Heart right ventricle (tissue), 16 donors: Measurements from ENCODE around the gene CYP46A1. TPM values are rescaled to one million over a fixed set of nuclear protein-coding genes. Genes with fewer than 3 reads are reported as not detected.

Experiments
- ATAC-seq, 8 donors: fragments of 200-7000 bp; cut with Tn5 transposase; one replicate each; pipeline ENCODE4 v1.9.1; 2020; ENCODE audit warnings: mild to moderate bottlenecking in 8 of 8, moderate library complexity in 8 of 8, moderate number of reproducible peaks in 1 of 8
- DNase-seq, 2 donors: peaks; one replicate each; pipeline ENCODE4 v3.0.0-alpha.2; 2020
- H3K27ac ChIP-seq, 10 donors: fragments of 200-600 bp; sonication (generic) in 2 of 10; one replicate each; pipeline versions ENCODE4 v1.5.0 to v1.8.0; 2020 to 2022; ENCODE audit warnings: mild to moderate bottlenecking in 3 of 10
- H3K27me3 ChIP-seq, 7 donors: fragments of 200-600 bp; one replicate each; pipeline ENCODE4 v1.8.0; 2021 to 2022; ENCODE audit warnings: mild to moderate bottlenecking in 2 of 7
- H3K36me3 ChIP-seq, 9 donors: fragments of 200-600 bp; sonication (generic) in 1 of 9; one replicate each; pipeline versions ENCODE4 v1.5.0 to v1.8.0; 2020 to 2022; ENCODE audit warnings: mild to moderate bottlenecking in 2 of 9
- H3K4me1 ChIP-seq, 9 donors: fragments of 200-600 bp; sonication (generic) in 1 of 9; one replicate each; pipeline versions ENCODE4 v1.5.0 to v1.8.0; 2020 to 2022; ENCODE audit warnings: mild to moderate bottlenecking in 4 of 9
- H3K4me3 ChIP-seq, 10 donors: fragments of 200-600 bp; sonication (generic) in 2 of 10; one replicate each; pipeline versions ENCODE4 v1.5.0 to v1.8.0; 2020 to 2022; ENCODE audit warnings: mild to moderate bottlenecking in 7 of 10, moderate library complexity in 2 of 10
- H3K9me3 ChIP-seq, 11 donors: fragments of 200-600 bp in 10 of 11; sonication (generic) in 2 of 11; one replicate each; pipeline versions ENCODE4 v1.5.0 to v1.8.0; 2013 to 2022; ENCODE audit warnings: mild to moderate bottlenecking in 2 of 11, control low read depth in 1 of 11, moderate library complexity in 1 of 11
- WGBS, 2 donors: extraction: QIAGEN DNeasy Blood & Tissue Kit; methylation state at CpG; one replicate each; pipeline ENCODE4 v1.1.7; 2013; ENCODE audit warnings: inconsistent platforms in 1 of 2; 5-methylcytosine and 5-hydroxymethylcytosine counted together
- intact Hi-C, 10 donors: fragments of 100-400 bp; cut with DNase I; formaldehyde crosslinking; loops; one replicate each; pipeline versions ENCODE4 v1.11.1 to v1.14.2; 2022
- polyA plus RNA-seq, 2 donors: library from polyadenylated mRNA; stranded (reverse); fragments of 200-250 nt; gene quantifications; one replicate each; pipeline ENCODE4 v1.2.3, GENCODE V29; 2013
- total RNA-seq, 10 donors: library from RNA; stranded (reverse); fragmentation: NEBNext Ultra II Directional in 3 of 10; extraction: Animal tissue kit (Norgen Biotek cat#: 25700) in 3 of 10; gene quantifications; one replicate each; pipeline versions ENCODE4 v1.2.1 to v1.2.4, GENCODE V29; 2021 to 2023
- TF ChIP-seq, protein P1 (sequence below), 9 donors: fragments of 200-600 bp; sonication (generic) in 2 of 9; IDR thresholded peaks; one replicate each; pipeline versions ENCODE4 v1.5.0 to v1.8.0; 2021 to 2022; ENCODE audit warnings: antibody characterized with exemption in 9 of 9, mild to moderate bottlenecking in 5 of 9, moderate library complexity in 1 of 9
- donor health status: Arrhythmogenic right ventricular cardiomyopathy.
- donor health status: ischemic (EF 13 %, LVEDD 7.1; RV severe dilation, severe dysfunction).
- donor health status: healthy with polysubstance abuse.
- donor health status: DM: no; HTN: yes; CAD: no.
- donor health status: DM: no; HTN: no; CAD: no.
- donor health status: ischemic (EF 25% LVEDD 6.9; RV normal size, moderate dysfunction).
- donor health status: ischemic (EF 25% LVEDD 5.7; RV mildly dilated, moderate dysfunction).
- donor health status: healthy.
- donor health status: DM: yes; HTN: yes; CAD: no.
- donor health status: Ischemic cardiomyopathy.
- donor health status: ischemic (EF 35%, LVEDD 5.7; RV mildly dilated, moderate dysfunction).
- donor health status: nonischemic (EF 11% LVEDD 7.7; RV severe dilation, severe dysfunction).
- donor health status: DM: yes; HTN: yes; CAD: no.
- donor health status: PGD.
- donor health status: ischemic (EF 29% LVEDD 5.4; RV normal size, mild dysfunction).
- donor health status: nonischemic (EF 23%, LVEDD 6.1; RV moderate dilation, normal function).

CYP46A1 gene
- total and polyA plus RNA-seq, 12 donors, result 1.5 to 6.1 (median 3.5) TPM

DNA sequence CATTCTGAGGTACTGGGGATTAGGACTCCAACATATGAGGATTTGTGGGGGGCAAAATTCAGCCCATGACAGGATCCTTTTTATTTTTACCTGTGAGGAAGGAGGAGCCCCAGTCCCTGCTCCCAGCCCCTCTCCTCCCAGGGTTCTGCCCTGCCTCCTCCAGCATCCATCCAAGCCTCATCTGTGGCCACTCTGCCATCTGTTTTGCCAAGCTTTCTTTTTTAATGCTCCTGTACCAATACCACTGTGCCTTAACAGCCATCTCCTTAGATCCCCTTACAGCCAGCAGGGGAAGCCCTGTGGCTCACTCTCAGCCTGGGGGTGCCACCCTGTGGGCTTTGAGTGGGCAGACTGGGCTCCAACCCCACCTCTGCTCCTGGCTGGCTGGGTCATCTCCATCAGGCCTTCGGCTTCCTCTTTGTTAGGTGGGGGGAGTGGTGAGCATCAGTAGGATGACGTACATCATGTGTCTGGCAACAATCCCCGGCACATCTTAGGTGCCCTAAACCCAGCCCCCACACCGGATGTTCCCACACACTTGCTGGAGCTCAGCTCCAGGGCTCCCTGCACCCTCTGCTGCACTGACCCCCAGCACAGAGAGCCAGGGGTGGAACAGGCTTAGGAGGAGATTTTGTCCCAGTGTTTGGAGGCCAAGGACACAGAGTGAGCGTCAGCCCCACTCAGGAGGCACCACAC, 40.2 kb downstream of the CYP46A1 start:
- H3K4me1 ChIP-seq, result no peaks in the 10 kb centered on the region
- H3K27me3 ChIP-seq, result peaks cover 0 to 13% (median 0%) of the 10 kb centered on the region in 7 donors
- no peak for DNase-seq
- peak in 1 of 8 donors; percentile 8 for ATAC-seq
- no peaks in the 10 kb centered on the region for H3K9me3 ChIP-seq
- no peaks in the 10 kb centered on the region for H3K36me3 ChIP-seq
- intact Hi-C loops, result no loop called here
- 56 to 64% methylated on average over 5 of the region's 5 CpGs for WGBS, 2 donors
- TF ChIP-seq, protein P1, sequence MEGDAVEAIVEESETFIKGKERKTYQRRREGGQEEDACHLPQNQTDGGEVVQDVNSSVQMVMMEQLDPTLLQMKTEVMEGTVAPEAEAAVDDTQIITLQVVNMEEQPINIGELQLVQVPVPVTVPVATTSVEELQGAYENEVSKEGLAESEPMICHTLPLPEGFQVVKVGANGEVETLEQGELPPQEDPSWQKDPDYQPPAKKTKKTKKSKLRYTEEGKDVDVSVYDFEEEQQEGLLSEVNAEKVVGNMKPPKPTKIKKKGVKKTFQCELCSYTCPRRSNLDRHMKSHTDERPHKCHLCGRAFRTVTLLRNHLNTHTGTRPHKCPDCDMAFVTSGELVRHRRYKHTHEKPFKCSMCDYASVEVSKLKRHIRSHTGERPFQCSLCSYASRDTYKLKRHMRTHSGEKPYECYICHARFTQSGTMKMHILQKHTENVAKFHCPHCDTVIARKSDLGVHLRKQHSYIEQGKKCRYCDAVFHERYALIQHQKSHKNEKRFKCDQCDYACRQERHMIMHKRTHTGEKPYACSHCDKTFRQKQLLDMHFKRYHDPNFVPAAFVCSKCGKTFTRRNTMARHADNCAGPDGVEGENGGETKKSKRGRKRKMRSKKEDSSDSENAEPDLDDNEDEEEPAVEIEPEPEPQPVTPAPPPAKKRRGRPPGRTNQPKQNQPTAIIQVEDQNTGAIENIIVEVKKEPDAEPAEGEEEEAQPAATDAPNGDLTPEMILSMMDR (IDR thresholded peaks at IDR 0.05), result no peak
- H3K27ac ChIP-seq, result no peak overlapping the region
- H3K4me3 ChIP-seq, result no peak overlapping the region

DNA sequence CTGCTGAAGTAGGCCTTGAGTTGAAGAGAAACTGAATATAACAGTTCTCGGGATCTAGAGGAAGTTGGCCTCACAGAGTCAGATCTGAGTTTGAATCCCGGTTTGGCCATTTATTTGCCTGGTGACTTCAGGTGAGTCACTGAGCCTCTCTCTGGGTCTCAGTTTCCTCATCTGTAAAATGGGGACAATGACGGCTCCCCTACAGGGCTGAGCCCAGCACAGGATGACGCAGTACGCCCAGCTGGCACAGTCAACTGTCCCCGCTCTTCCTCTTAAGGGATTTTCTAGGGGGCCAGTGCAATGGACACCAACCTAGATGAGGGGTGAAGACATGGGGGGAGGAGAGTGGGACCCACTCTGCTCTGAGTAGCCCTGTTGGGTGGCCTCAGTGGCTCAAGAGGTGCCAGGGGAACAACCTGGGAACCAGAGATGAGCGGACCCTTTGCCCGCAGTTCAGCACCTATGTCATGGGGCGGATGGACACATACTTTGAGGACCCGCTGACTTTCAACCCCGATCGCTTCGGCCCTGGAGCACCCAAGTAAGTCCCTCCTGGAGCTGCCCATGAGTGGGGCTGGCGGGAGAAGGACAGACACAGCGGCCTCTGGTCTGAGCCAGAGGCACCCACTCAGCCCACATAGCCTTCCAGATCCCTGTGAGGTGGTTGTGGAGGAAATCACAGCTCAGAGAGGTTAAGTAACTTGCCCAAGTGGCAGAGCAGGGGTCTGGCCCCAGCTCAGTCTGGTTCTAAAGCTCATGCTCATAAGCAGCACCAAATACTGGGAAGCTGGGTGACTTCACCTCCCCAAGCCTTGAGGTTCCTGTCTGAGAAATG, 41.1 kb downstream of the CYP46A1 start:
- intact Hi-C loops, result loop anchor here in 1 of 10 donors (5.0 kb wide), 1 partner anchor 43 kb away; the partner anchor contains the start of gene CYP46A1
- H3K4me1 ChIP-seq, result peaks cover 0 to 6% (median 4%) of the 10 kb centered on the region in 9 donors
- H3K36me3 ChIP-seq, result no peaks in the 10 kb centered on the region
- ATAC-seq, result no peak
- WGBS, 2 donors, result 97 to 98% methylated on average over 15 of the region's 15 CpGs
- H3K27me3 ChIP-seq, result peaks cover 0 to 13% (median 0%) of the 10 kb centered on the region in 7 donors
- H3K9me3 ChIP-seq, result no peaks in the 10 kb centered on the region
- TF ChIP-seq, protein P1 (IDR thresholded peaks at IDR 0.05), result no peak
- no peak overlapping the region for H3K27ac ChIP-seq
- H3K4me3 ChIP-seq, result no peak overlapping the region
- DNase-seq, result no peak

DNA sequence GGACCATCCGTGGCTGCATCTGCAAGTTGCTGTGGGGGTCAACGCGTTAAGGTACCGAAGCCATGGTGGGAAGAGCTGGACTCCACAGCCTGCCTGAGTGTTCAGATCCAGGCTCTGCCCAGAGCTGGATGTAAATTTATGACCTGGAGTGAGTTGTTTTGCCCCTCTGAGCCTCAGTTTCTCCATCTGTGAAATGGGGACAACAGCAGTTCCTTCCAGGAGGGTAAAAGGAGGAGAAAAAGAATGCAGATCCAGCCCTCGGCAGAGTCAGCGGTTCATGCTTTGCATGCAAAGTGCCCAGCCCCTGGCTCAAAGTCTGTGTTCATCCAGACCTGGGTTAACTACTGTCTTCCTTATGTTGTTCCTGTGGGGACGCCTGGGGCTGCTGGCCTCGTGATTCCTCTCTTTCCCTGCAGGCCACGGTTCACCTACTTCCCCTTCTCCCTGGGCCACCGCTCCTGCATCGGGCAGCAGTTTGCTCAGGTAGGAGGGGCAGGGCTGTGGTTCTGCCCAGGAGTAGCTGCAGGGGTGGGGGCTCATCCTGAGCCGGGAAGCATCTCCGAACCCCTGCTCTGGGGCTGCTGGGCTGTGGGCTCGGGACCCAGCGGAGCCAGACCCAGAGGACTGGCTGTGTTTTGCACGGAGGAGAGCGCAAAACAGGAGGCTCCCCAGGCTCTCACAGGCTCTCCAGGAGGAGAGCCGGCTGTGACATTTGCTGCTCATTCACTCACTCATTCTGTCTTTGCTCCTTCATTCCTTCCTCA, 41.9 kb downstream of the CYP46A1 start:
- H3K27ac ChIP-seq, result no peak overlapping the region
- H3K9me3 ChIP-seq, result no peaks in the 10 kb centered on the region
- H3K36me3 ChIP-seq, result no peaks in the 10 kb centered on the region
- DNase-seq (no peak), ATAC-seq (no peak)
- peaks cover 5 to 14% (median 9%) of the 10 kb centered on the region in 9 donors for H3K4me1 ChIP-seq
- 69 to 75% methylated on average over 18 of the region's 18 CpGs for WGBS, 2 donors
- TF ChIP-seq, protein P1 (IDR thresholded peaks at IDR 0.05), result no peak
- H3K27me3 ChIP-seq, result peaks cover 0 to 16% (median 0%) of the 10 kb centered on the region in 7 donors
- H3K4me3 ChIP-seq, result no peak overlapping the region
- intact Hi-C loops, result loop anchor here in 1 of 10 donors (5.0 kb wide), 1 partner anchor 44 kb away; the partner anchor contains the start of gene CYP46A1
